ENCODE data around the gene C10orf71.

C10orf71 gene

DNA sequence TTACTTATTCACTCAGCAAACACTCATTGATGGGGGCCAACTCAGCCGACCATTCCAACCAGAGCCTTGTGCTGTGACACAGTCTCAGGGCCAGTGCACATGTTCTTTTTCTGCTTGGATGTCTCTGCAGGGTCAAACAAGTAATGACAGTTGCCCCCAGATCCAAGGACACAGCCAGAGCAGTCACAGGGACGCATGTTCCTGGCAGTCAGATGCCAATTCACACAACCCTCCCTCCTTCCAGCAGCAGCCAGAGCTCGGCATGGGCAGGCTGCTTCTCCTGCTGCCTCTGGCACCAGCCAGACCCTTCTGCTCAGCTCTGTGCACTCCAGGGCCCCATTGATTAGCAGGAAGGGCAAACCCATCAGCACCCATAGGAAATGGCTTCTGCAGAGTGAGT is 76.6 kb downstream of the C10orf71 start:
- DNase-seq (ENCODE audit: low read depth, low spot score) = no peak

Data from smooth muscle cell of the brain vasculature (primary cell).